PFSK-1 (cell line): ENCODE measurements around the gene CD101.

ENCODE experiments used
- FOXP2 ChIP-seq: optimal IDR thresholded peaks from 2 replicates; pipeline ENCODE3; 2011; ENCODE audit warnings: borderline replicate concordance, control low read depth, inconsistent platforms; ENCODE audit not compliant: insufficient read depth; ENCODE audit errors: extremely low read length, extremely low read depth
- POLR2AphosphoS5 ChIP-seq: IDR thresholded peaks from 2 replicates; pipeline ENCODE4 v1.6.1; 2012; ENCODE audit warnings: low read depth, mild to moderate bottlenecking, control low read depth, low read length, moderate library complexity
- SIN3A ChIP-seq: IDR thresholded peaks from 2 replicates; pipeline ENCODE4 v1.6.1; 2012; ENCODE audit warnings: mild to moderate bottlenecking, low read length, moderate library complexity, borderline replicate concordance; ENCODE audit not compliant: insufficient read depth
- TAF1 ChIP-seq: IDR thresholded peaks from 2 replicates; pipeline ENCODE4 v1.6.1; 2012; ENCODE audit warnings: low read length, control low read depth, borderline replicate concordance; ENCODE audit not compliant: insufficient read depth
- TF ChIP-seq, protein P1 (sequence below), 2 experiments: IDR thresholded peaks; 2 replicates each; pipeline versions ENCODE4 v1.6.1 to v1.8.0; 2011 to 2012; ENCODE audit warnings: low read depth in 2 of 2, low read length in 2 of 2, control low read depth in 1 of 2, inconsistent platforms in 1 of 2, mild to moderate bottlenecking in 1 of 2, moderate library complexity in 1 of 2; ENCODE audit not compliant: insufficient read depth in 1 of 2

CD101 gene

DNA sequence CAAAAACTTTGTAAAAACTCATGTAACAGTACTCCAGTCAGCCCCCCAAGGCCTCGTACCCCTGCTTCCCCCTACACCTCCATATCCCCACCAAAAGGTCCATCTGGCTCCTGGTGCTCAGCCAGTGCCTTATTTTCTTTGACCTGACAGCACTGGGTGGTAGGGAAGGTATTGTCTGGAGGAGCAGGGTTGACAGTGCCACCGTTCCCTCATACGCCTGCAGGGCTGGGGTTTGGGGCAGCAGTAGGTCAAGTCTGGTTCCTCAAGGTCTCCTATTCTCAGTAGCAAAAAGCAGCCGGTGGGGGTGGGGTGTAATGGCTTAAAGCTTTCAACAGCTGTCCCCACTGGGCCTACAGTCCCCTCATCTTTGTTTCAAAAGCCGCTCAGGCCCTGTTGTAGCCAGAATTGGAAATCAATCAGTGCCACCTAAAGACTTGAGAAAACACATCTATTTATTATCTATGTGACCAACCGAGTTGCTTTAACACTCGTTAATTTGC lies 33.3 kb downstream of the CD101 start:
- no peak for TF ChIP-seq POLR2AphosphoS5
- no peak for TF ChIP-seq TAF1
- TF ChIP-seq SIN3A: no peak
- TF ChIP-seq, protein P1, sequence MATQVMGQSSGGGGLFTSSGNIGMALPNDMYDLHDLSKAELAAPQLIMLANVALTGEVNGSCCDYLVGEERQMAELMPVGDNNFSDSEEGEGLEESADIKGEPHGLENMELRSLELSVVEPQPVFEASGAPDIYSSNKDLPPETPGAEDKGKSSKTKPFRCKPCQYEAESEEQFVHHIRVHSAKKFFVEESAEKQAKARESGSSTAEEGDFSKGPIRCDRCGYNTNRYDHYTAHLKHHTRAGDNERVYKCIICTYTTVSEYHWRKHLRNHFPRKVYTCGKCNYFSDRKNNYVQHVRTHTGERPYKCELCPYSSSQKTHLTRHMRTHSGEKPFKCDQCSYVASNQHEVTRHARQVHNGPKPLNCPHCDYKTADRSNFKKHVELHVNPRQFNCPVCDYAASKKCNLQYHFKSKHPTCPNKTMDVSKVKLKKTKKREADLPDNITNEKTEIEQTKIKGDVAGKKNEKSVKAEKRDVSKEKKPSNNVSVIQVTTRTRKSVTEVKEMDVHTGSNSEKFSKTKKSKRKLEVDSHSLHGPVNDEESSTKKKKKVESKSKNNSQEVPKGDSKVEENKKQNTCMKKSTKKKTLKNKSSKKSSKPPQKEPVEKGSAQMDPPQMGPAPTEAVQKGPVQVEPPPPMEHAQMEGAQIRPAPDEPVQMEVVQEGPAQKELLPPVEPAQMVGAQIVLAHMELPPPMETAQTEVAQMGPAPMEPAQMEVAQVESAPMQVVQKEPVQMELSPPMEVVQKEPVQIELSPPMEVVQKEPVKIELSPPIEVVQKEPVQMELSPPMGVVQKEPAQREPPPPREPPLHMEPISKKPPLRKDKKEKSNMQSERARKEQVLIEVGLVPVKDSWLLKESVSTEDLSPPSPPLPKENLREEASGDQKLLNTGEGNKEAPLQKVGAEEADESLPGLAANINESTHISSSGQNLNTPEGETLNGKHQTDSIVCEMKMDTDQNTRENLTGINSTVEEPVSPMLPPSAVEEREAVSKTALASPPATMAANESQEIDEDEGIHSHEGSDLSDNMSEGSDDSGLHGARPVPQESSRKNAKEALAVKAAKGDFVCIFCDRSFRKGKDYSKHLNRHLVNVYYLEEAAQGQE (IDR thresholded peaks at IDR 0.05; ENCODE audit: insufficient read depth in 1 of 2, low read depth in 2 of 2, low read length in 2 of 2): no peak

DNA sequence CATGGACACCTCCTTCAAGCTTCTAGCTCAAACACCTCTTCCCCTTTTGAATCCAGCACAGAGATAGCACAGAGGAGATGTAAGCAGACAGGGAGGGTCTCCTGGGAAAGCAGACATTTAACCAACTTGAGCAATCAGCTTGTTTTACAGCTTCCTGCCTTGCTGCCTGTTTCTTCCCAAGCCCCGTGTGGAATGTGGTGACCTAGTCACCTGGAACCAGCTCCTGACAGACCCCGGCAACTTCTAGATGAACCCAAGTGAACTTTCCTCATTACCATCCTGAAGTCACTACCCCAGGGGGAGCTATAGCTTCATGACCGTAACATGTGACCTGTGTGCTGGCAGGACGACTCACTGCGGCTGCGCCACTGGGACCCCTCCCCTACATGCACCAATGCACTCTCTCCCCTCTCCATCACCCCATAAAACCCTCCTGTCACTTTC lies 34.5 kb downstream of the CD101 start:
- TF ChIP-seq, protein P1 (IDR thresholded peaks at IDR 0.05; ENCODE audit: insufficient read depth in 1 of 2, low read depth in 2 of 2, low read length in 2 of 2): no peak
- TF ChIP-seq SIN3A: no peak
- TF ChIP-seq FOXP2: no peak
- TF ChIP-seq TAF1: no peak
- TF ChIP-seq POLR2AphosphoS5: no peak

DNA sequence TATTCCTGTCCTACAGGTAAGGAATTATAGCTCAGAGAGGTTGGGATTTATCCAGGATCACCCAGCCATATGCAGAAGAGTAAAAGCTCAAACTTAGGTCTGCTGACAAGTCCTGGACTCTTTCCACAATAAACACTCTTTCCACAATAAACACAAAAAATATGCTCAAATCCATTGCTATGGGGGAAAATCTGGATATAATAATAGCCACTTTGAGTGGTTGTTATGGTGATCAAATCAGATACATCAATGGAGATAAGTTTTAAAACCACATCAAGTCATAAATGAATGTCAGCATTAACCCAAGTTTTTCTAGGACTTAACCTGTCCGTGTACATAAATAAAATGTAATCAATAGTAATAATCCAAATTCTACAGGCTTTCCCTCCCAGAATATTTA lies 36.2 kb downstream of the CD101 start:
- TF ChIP-seq SIN3A: no peak
- TF ChIP-seq FOXP2: no peak
- TF ChIP-seq TAF1: no peak
- TF ChIP-seq, protein P1 (IDR thresholded peaks at IDR 0.05; ENCODE audit: insufficient read depth in 1 of 2, low read depth in 2 of 2, low read length in 2 of 2): no peak
- TF ChIP-seq POLR2AphosphoS5: no peak

DNA sequence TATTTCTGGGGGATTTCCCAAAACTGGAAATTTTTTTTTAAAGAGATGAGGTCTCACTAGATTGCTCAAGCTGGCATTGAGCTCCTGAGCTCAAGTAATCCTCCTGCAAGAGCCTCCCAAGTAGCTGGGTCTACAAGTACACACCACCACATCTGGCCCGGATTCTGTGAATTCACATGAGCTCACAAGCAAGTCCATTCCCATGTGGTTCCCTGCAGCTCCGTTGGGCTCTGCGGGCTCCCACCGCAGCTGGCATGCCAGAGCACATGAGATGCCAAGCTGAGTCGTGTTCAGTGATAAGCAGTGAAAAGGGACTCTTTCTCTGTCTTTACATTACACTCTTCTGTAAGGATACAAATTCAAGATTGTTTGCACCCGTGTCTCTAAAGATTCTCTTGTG lies 36.7 kb downstream of the CD101 start:
- no peak for TF ChIP-seq SIN3A
- TF ChIP-seq TAF1: no peak
- TF ChIP-seq, protein P1 (IDR thresholded peaks at IDR 0.05; ENCODE audit: insufficient read depth in 1 of 2, low read depth in 2 of 2, low read length in 2 of 2): no peak
- TF ChIP-seq POLR2AphosphoS5: no peak
- no peak for TF ChIP-seq FOXP2

DNA sequence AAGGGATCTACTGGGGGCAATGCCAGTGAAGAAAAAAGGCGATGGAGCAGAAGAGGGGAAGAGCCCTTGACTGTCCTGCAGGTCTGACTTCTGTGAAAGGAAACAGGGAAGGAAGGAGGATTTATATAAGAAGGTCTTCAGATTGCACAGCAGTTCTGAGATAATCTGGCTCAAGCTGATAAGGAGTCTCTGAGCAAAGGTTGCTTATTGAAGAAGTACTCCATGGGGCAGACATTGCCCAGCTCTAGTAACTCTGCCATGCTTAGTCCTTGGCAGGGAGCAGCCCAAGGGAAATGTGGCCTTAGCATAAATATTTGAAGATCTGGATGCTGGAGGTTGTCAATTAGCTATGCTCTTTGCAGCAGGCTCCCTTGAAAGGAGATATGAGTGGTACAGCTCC lies 42.7 kb downstream of the CD101 start:
- TF ChIP-seq, protein P1 (IDR thresholded peaks at IDR 0.05; ENCODE audit: insufficient read depth in 1 of 2, low read depth in 2 of 2, low read length in 2 of 2): no peak
- TF ChIP-seq POLR2AphosphoS5 (no peak), SIN3A (no peak), FOXP2 (no peak), TAF1 (no peak)
